DMS53 treated with DMSO at 0.1 percent for 48 hours (cell line): ENCODE data around the gene TSPOAP1.

Source experiments
- DNase-seq: peaks from one replicate; lab custom pipeline; 2025; ENCODE audit not compliant: unreplicated experiment; lab: John Stamatoyannopoulos, UW

TSPOAP1 gene

GRCh38 chr17:58318065-58318481 lies 10.5 kb downstream of the TSPOAP1 start:
- no peak for DNase-seq

GRCh38 chr17:58317421-58318064 lies 11.1 kb downstream of the TSPOAP1 start:
- DNase-seq: peak; percentile 60

- no peak for DNase-seq
Measured at GRCh38 chr17:58316260-58316960, 12.2 kb downstream of the TSPOAP1 start.

- no peak for DNase-seq
Measured at GRCh38 chr17:58315750-58316149, 12.8 kb downstream of the TSPOAP1 start.

GRCh38 chr17:58315281-58315711 lies 13.3 kb downstream of the TSPOAP1 start:
- DNase-seq: no peak

GRCh38 chr17:58314706-58315015 lies 13.9 kb downstream of the TSPOAP1 start:
- no peak for DNase-seq

GRCh38 chr17:58313815-58314705 lies 14.5 kb downstream of the TSPOAP1 start:
- DNase-seq: no peak

- no peak for DNase-seq
Measured at GRCh38 chr17:58312829-58313228, 15.8 kb downstream of the TSPOAP1 start.

GRCh38 chr17:58312021-58312630 lies 16.5 kb downstream of the TSPOAP1 start:
- DNase-seq: no peak

GRCh38 chr17:58311429-58311894 lies 17.1 kb downstream of the TSPOAP1 start:
- no peak for DNase-seq

- DNase-seq: no peak
Measured at GRCh38 chr17:58310511-58311428, 17.8 kb downstream of the TSPOAP1 start.

GRCh38 chr17:58309918-58310259 lies 18.7 kb downstream of the TSPOAP1 start:
- DNase-seq: no peak

GRCh38 chr17:58308985-58309917 lies 19.3 kb downstream of the TSPOAP1 start:
- DNase-seq: no peak

- no peak for DNase-seq
Measured at GRCh38 chr17:58308173-58308984, 20.2 kb downstream of the TSPOAP1 start.

GRCh38 chr17:58307468-58308172 lies 21.0 kb downstream of the TSPOAP1 start:
- no peak for DNase-seq

- DNase-seq: no peak
Measured at GRCh38 chr17:58306131-58306951, 22.3 kb downstream of the TSPOAP1 start.

- DNase-seq: no peak
Measured at GRCh38 chr17:58305626-58306025, 23.0 kb downstream of the TSPOAP1 start.
